Mesendoderm (in vitro differentiated cells): Measurements from ENCODE around the gene CCL18.
A peak's percentile ranks its signal among the peaks of the same experiment; 100 is the strongest.
"Not testable (repeated sequence)": the region's sequence is repeated elsewhere in the genome, so short reads cannot be mapped to it uniquely, and the experiment has no call there.

Experiments
- DNase-seq: peaks from one replicate; pipeline ENCODE4 v3.0.0; 2013
- H2AK5ac ChIP-seq: 2 replicates; pipeline ENCODE4 v1.6.1; 2013; ENCODE audit warnings: low read length, inconsistent platforms
- H2BK120ac ChIP-seq: 2 replicates; pipeline ENCODE4 v1.6.1; 2013; ENCODE audit warnings: low read depth, mild to moderate bottlenecking, low read length, moderate library complexity, mixed read lengths
- H2BK15ac ChIP-seq: replicated peaks from 2 replicates; pipeline ENCODE4 v1.6.1; 2013; ENCODE audit warnings: low read depth, mild to moderate bottlenecking, moderate library complexity
- H2BK5ac ChIP-seq: 2 replicates; pipeline ENCODE4 v1.6.1; 2013; ENCODE audit warnings: low read length, inconsistent platforms
- H3K18ac ChIP-seq: 2 replicates; pipeline ENCODE4 v1.6.1; 2013; ENCODE audit warnings: mild to moderate bottlenecking, low read length, mixed read lengths
- H3K23ac ChIP-seq: one replicate; pipeline ENCODE4 v1.6.1; 2013; ENCODE audit warnings: low read length
- H3K27ac ChIP-seq: 2 replicates; pipeline ENCODE4 v1.5.1; 2013; ENCODE audit warnings: low read depth, mild to moderate bottlenecking, inconsistent platforms, low read length, moderate library complexity
- H3K27me3 ChIP-seq: 2 replicates; pipeline ENCODE4 v1.6.1; 2013; ENCODE audit warnings: low read length, control low read depth, mild to moderate bottlenecking, inconsistent platforms; ENCODE audit not compliant: insufficient read depth, poor library complexity
- H3K36me3 ChIP-seq: 2 replicates; pipeline ENCODE4 v1.6.1; 2013; ENCODE audit warnings: low read length, inconsistent platforms; ENCODE audit not compliant: control insufficient read depth, insufficient read depth
- H3K4ac ChIP-seq: one replicate; pipeline ENCODE4 v1.6.1; 2013; ENCODE audit warnings: low read depth, mild to moderate bottlenecking, low read length, moderate library complexity
- H3K4me1 ChIP-seq: 2 replicates; pipeline ENCODE4 v1.6.1; 2013; ENCODE audit warnings: low read depth, low read length, inconsistent platforms; ENCODE audit not compliant: control insufficient read depth
- H3K4me2 ChIP-seq: 2 replicates; pipeline ENCODE4 v1.6.1; 2013; ENCODE audit warnings: low read length
- H3K4me3 ChIP-seq: 2 replicates; pipeline ENCODE4 v1.5.1; 2013; ENCODE audit warnings: mild to moderate bottlenecking, low read length
- H3K56ac ChIP-seq: one replicate; pipeline ENCODE4 v1.6.1; 2013; ENCODE audit warnings: low read length
- H3K79me1 ChIP-seq: 2 replicates; pipeline ENCODE4 v1.6.1; 2013; ENCODE audit warnings: low read length, inconsistent platforms
- H3K79me2 ChIP-seq: 2 replicates; pipeline ENCODE4 v1.6.1; 2013; ENCODE audit warnings: mild to moderate bottlenecking, low read length; ENCODE audit not compliant: control insufficient read depth, insufficient read depth
- H3K9ac ChIP-seq: 2 replicates; pipeline ENCODE4 v1.6.1; 2013; ENCODE audit warnings: low read length, inconsistent platforms
- H4K5ac ChIP-seq: one replicate; pipeline ENCODE4 v1.6.1; 2013; ENCODE audit warnings: low read length
- H4K8ac ChIP-seq: one replicate; pipeline ENCODE4 v1.6.1; 2013; ENCODE audit warnings: low read depth, mild to moderate bottlenecking, control low read depth, low read length, moderate library complexity
- WGBS: extraction: QIAGEN DNeasy Blood & Tissue Kit; methylation state at CpG from one replicate; pipeline ENCODE4 v1.1.7; 2013; ENCODE audit warnings: low lambda C conversion rate, missing lambda C conversion rate; ENCODE audit not compliant: insufficient coverage; ENCODE audit errors: extremely low coverage; 5-methylcytosine and 5-hydroxymethylcytosine counted together

CCL18 gene

DNA sequence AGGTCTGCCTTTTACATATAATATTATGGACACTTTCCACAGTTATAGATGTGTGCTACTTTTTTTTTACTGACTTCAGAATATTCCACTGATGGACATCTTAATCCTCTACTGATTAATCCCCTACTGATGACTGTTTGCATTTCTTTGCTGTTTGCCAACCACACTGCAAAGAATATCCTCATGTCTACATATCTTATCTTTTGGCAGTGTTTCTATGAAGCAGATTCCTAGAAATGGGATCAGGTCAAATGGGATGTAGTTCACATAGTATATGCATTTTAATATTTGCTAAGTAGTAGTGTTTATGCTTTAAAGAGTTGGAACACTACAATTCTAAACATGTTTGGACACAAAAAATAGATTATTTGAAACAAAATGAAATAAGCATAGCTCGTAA, 22.7 kb downstream of the CCL18 start:
- H3K9ac ChIP-seq, result no peak overlapping the region
- H3K79me2 ChIP-seq, result no peaks in the 10 kb centered on the region
- H3K27me3 ChIP-seq, result no peaks in the 10 kb centered on the region
- no peak for DNase-seq
- no peaks in the 10 kb centered on the region for H3K36me3 ChIP-seq
- H2BK120ac ChIP-seq, result no peak overlapping the region
- no peak overlapping the region for H3K27ac ChIP-seq
- no peak overlapping the region for H2BK5ac ChIP-seq
- no peak overlapping the region for H3K4me2 ChIP-seq
- H3K18ac ChIP-seq, result no peak overlapping the region
- H4K5ac ChIP-seq, result no peak overlapping the region
- no CpG with 5 or more reads among the region's 1 CpG for WGBS
- H2BK15ac ChIP-seq, result no peak overlapping the region
- no peak overlapping the region for H2AK5ac ChIP-seq
- H3K79me1 ChIP-seq, result no peaks in the 10 kb centered on the region
- H3K23ac ChIP-seq, result no peak overlapping the region
- H3K56ac ChIP-seq, result no peak overlapping the region
- H4K8ac ChIP-seq, result no peak overlapping the region
- H3K4me1 ChIP-seq, result no peaks in the 10 kb centered on the region
- H3K4ac ChIP-seq, result no peak overlapping the region
- H3K4me3 ChIP-seq, result no peak overlapping the region

GRCh38 chr17:36087471-36087870, 23.4 kb downstream of the CCL18 start:
- not testable (repeated sequence) for H3K79me1 ChIP-seq, H4K5ac ChIP-seq, H3K56ac ChIP-seq, H3K4me2 ChIP-seq, H3K27ac ChIP-seq, H3K36me3 ChIP-seq, H2BK15ac ChIP-seq, DNase-seq, H3K18ac ChIP-seq, H3K9ac ChIP-seq, H3K79me2 ChIP-seq, H2AK5ac ChIP-seq, H4K8ac ChIP-seq, H2BK5ac ChIP-seq, H3K23ac ChIP-seq, H3K4me1 ChIP-seq, H3K4me3 ChIP-seq, H3K27me3 ChIP-seq, H3K4ac ChIP-seq, H2BK120ac ChIP-seq
- WGBS, result no CpG with 5 or more reads among the region's 3 CpGs

DNA sequence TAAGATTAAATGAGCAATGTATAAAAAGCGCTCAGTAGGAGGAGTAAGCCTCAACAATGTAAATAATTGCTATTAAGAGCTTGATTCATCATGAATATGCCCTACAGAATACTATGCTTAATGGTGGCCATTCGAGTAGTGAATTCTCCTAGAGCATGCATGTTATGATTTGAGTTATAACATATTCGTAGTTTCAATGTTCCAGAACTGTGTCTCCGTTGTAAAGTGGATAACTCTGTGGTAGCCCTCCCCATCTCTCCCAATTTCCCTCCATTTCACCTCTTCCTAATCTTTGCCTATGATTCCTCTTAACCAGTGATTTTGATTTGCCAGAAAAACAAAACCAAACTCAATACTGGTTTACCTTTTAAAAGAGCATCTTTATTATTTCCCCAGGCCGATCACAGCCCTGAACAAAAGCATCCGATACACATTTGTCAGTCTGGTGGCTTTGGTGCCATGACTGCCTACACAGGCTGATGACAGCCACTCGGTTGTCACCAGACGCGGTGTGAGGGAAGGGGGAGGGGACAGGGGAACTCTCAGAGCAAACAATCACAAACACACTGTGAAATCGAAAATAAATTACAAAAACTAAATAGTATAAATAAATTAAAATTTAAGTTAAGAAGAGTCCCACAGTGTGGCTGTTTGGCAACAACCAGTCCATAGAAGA, 24.0 kb downstream of the CCL18 start:
- H3K4me2 ChIP-seq, H3K4me1 ChIP-seq, H2AK5ac ChIP-seq, H3K36me3 ChIP-seq, H3K27me3 ChIP-seq, H3K23ac ChIP-seq, H2BK15ac ChIP-seq, H3K27ac ChIP-seq, H4K8ac ChIP-seq, H4K5ac ChIP-seq, H2BK5ac ChIP-seq, H3K79me2 ChIP-seq, H2BK120ac ChIP-seq, H3K56ac ChIP-seq, H3K79me1 ChIP-seq, H3K18ac ChIP-seq, H3K9ac ChIP-seq, DNase-seq, H3K4ac ChIP-seq, H3K4me3 ChIP-seq: not testable (repeated sequence)
- no CpG with 5 or more reads among the region's 10 CpGs for WGBS

DNA sequence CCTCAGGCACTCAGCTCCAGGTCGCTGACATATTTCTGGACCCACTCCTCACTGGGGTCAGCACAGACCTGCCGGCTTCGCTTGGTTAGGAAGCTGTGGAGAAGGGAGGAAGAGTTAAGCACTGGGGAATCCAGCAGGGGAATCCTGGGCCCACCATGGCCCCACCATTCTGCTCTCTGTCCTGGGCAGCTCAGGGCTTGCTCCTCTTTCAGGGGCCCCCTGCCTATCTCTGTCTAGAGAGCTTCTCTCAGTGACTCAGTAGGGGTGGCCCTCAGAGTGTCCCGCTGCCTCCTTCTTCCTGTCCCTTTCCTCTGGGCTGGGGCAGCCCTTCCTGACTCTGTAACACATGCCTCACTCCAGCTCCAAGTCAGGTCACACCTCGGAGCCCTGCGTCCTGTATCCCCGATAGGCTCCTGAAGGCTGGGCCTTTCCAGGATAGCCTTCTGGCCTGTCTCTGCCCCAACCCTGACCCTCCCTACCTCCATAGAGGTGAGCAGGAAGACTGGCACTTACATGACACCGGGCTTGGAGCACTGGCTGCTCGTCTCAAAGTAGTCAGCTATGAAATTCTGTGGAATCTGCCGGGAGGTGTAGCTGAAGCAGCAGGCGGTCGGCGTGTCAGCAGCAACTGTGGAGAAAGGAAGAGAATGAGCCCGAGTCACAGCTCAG, 24.7 kb downstream of the CCL18 start:
- Histone ChIP-seq H4K8ac (no peak overlapping the region), H2BK120ac (no peak overlapping the region), H2BK5ac (no peak overlapping the region), H3K23ac (no peak overlapping the region), H3K18ac (no peak overlapping the region), H3K56ac (no peak overlapping the region), H3K79me1 (no peaks in the 10 kb centered on the region), H4K5ac (no peak overlapping the region), H3K27ac (no peak overlapping the region), H3K36me3 (no peaks in the 10 kb centered on the region), H3K9ac (no peak overlapping the region), H2AK5ac (no peak overlapping the region), H3K4ac (no peak overlapping the region), H3K4me3 (no peak overlapping the region), H2BK15ac (no peak overlapping the region), H3K79me2 (no peaks in the 10 kb centered on the region), H3K27me3 (no peaks in the 10 kb centered on the region), H3K4me2 (no peak overlapping the region), H3K4me1 (no peaks in the 10 kb centered on the region)
- no CpG with 5 or more reads among the region's 14 CpGs for WGBS
- DNase-seq, result peak; percentile 39

- Histone ChIP-seq H3K9ac (no peak overlapping the region), H3K27ac (no peak overlapping the region)
These were observed 25.3 kb downstream of the CCL18 start for GRCh38 chr17:36089339-36089865.

More at GRCh38 chr17:36089339-36089865, 25.3 kb downstream of the CCL18 start:
- H3K4me1 ChIP-seq, result no peaks in the 10 kb centered on the region
- no peak for DNase-seq
- H3K18ac ChIP-seq, result no peak overlapping the region
- no peaks in the 10 kb centered on the region for H3K27me3 ChIP-seq
- H3K23ac ChIP-seq, result no peak overlapping the region
- H3K4me2 ChIP-seq, result no peak overlapping the region
- no peak overlapping the region for H4K5ac ChIP-seq
- H3K4ac ChIP-seq, result no peak overlapping the region
- no peak overlapping the region for H2BK15ac ChIP-seq
- no peaks in the 10 kb centered on the region for H3K79me1 ChIP-seq
- WGBS, result no CpG with 5 or more reads among the region's 4 CpGs
- no peak overlapping the region for H3K56ac ChIP-seq
- H3K36me3 ChIP-seq, result no peaks in the 10 kb centered on the region
- H2AK5ac ChIP-seq, result no peak overlapping the region
- no peak overlapping the region for H3K4me3 ChIP-seq
- no peaks in the 10 kb centered on the region for H3K79me2 ChIP-seq
- H2BK5ac ChIP-seq, result no peak overlapping the region
- no peak overlapping the region for H2BK120ac ChIP-seq
- no peak overlapping the region for H4K8ac ChIP-seq
